Epithelial cell of esophagus (primary cell): ENCODE measurements around the gene SMAD3.

Experiments used
- DNase-seq: peaks from one replicate; pipeline ENCODE4 v3.0.0; 2010; ENCODE audit warnings: low read depth
- H3K4me3 ChIP-seq: 2 replicates; pipeline ENCODE4 v1.5.1; 2011; ENCODE audit warnings: mild to moderate bottlenecking, low read length, control low read depth
- TF ChIP-seq, protein P1 (sequence below): IDR thresholded peaks from 2 replicates; pipeline ENCODE4 v1.5.1; 2011; ENCODE audit warnings: low read depth, mild to moderate bottlenecking, low read length, control low read depth, inconsistent platforms; ENCODE audit not compliant: insufficient read depth; ENCODE audit errors: missing control alignments

SMAD3 gene

DNA sequence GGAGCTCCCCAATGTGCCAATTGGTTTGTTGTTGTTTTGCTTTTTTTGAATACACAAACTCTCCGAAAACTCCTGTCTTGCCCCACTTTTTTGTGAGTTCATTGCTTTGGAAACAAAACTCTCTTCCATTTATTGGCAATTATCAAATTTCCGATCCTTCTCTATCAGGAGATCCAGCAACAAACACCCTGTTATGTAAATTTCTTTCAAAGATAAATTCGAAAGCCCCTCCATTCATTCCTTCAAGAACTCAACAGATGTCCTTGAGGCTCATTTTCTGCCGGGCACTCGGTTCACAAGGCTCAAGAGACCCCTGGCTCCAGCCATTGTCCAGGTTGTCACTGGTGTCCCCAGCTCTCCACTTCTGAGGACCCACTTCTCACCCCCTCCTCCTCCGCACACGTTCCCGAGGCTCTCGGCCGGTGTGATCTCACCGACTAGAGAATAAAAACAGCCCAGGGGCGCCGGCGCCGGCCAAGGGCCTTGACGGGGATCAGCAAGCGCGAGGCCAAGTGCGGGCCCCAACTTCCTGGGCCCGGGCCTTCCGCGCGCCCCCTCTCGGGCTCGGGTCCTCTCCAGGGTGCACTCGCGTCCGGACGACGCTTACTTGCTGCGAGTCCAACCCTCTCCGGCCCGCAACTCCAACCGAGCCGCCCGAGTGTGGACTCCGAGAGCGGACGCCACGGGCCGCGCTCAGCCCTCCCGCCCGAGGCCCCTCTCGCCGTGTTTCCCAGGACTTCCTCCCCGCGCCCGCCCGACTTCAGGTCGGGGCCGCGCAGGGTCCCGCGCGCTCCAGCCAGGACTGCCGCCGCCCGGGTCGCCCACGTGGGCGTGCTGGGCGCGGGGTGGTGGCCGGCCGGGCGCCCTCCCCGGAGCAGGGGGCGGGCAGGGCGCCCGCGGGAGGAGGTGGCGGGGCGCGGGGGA, 533 bp upstream of the SMAD3 start:
- no peak for DNase-seq
- H3K4me3 ChIP-seq = peak overlapping the region; percentile 34
- TF ChIP-seq, protein P1, sequence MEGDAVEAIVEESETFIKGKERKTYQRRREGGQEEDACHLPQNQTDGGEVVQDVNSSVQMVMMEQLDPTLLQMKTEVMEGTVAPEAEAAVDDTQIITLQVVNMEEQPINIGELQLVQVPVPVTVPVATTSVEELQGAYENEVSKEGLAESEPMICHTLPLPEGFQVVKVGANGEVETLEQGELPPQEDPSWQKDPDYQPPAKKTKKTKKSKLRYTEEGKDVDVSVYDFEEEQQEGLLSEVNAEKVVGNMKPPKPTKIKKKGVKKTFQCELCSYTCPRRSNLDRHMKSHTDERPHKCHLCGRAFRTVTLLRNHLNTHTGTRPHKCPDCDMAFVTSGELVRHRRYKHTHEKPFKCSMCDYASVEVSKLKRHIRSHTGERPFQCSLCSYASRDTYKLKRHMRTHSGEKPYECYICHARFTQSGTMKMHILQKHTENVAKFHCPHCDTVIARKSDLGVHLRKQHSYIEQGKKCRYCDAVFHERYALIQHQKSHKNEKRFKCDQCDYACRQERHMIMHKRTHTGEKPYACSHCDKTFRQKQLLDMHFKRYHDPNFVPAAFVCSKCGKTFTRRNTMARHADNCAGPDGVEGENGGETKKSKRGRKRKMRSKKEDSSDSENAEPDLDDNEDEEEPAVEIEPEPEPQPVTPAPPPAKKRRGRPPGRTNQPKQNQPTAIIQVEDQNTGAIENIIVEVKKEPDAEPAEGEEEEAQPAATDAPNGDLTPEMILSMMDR = no peak

GRCh38 chr15:67066041-67066958, 898 bp downstream of the SMAD3 start:
- no peak for DNase-seq
- H3K4me3 ChIP-seq = peak overlapping the region; percentile 81
- TF ChIP-seq, protein P1 = no peak

DNA sequence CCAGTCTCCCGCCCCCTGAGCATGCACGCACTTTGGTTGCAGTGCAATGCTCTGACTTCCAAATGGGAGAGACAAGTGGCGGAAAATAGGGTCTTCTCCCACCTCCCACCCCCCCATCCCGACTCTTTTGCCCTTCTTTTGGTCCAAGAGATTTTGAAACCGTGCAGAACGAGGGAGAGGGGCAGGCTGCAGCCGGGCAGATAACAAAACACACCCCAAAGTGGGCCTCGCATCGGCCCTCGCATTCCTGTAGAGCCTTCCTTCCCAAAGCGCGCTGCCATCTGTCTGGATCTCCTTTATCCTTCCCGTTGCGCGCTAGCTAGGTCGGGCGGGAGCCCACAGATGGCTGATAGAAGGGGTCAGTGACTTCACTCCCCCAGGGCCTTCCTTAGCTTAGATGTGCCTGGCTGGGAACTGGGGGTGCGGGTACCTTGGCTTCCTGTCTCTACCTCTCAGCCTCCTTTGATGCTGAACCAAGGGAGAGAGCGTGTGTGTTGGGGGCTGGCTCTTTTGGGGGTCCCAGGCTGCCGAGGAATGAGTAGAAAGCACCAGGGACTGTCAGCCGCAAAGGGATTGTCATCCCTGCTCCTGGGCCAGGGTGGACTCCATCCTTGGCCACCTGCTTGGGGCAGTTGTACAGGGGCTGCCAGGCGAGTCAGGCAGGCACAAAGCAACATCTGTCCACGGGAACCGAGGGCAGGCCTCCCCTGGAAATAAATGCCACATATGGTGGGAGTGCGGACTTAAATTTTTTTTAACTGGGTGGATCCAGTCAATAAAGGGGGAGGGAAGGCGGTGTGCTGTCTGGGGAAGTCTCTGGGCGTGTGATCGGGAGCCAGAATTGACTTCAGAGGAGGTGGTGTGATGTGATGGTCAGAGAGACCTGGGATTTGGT, 1.8 kb downstream of the SMAD3 start:
- no peak for DNase-seq
- peak overlapping the region; percentile 81 for H3K4me3 ChIP-seq

DNA sequence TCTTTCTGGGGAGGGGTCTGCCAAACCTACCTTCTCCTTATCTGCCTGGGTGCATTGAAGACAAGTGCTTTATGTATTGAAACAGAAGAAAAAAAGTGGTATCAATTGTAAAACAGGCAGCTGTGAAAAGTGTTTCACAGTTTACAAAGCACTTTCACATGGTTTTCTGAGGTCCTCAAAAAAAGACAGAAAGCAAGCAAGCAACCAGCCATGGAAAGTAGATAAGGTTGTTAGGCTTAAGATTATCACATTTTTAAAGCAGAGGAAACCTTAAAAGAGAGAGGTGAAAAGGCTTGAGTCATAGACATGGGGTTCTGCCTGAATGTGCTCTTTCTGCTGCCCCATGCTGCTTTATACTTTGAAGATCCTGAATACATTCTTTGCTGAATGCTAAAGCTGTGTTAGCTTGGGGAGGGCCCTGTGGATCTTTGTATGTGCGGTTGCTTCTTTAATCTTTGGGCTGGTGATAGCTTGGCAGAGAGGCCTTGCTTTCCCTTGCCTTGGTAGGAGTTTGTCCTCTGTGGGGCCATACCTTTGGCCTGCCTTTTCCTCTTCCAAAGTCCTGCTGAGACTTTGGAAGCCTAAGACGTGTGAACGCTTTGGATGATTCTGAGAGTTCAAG, 2.6 kb downstream of the SMAD3 start:
- peak overlapping the region; percentile 81 for H3K4me3 ChIP-seq
- DNase-seq = no peak
- TF ChIP-seq, protein P1 = no peak

More for the DNA sequence above, 1.8 kb downstream of the SMAD3 start:
- TF ChIP-seq, protein P1 = no peak

- peak overlapping the region; percentile 81 for H3K4me3 ChIP-seq
- DNase-seq = no peak
- TF ChIP-seq, protein P1 = no peak
These were observed 3.5 kb downstream of the SMAD3 start for GRCh38 chr15:67068710-67069400.
